Gastroesophageal sphincter (tissue), 3 donors: ENCODE measurements around the gene SLC12A6.

ENCODE experiments used
- CTCF ChIP-seq, 4 experiments: fragments of 200-600 bp in 2 of 4; fragments of 450-650 bp in 2 of 4; sonication (generic) in 1 of 4; IDR thresholded peaks; one replicate each; pipeline ENCODE4 v1.5.1; 2017 to 2019; ENCODE audit warnings: antibody characterized with exemption in 4 of 4, mild to moderate bottlenecking in 2 of 4, moderate library complexity in 2 of 4
- POLR2AphosphoS5 ChIP-seq: sonication (generic); formaldehyde crosslinking; IDR thresholded peaks from one replicate; pipeline ENCODE4 v1.6.1; 2017; ENCODE audit warnings: antibody characterized with exemption

GRCh38 chr15:34282384-34282783, 55.2 kb downstream of the SLC12A6 start:
- TF ChIP-seq POLR2AphosphoS5 (no peak), CTCF (IDR thresholded peaks at IDR 0.05) (no peak)
